K562 (cell line): ENCODE results near the gene GAL. TPM values are rescaled to one million over a fixed set of nuclear protein-coding genes. Genes with fewer than 3 reads are reported as not detected.

Experiments
- ATAC-seq: fragments of 200-7000 bp; cut with Tn5 transposase; 3 replicates; pipeline ENCODE4 v1.9.1; 2020; ENCODE audit warnings: moderate library complexity
- BruUV-seq: library from RNA; stranded (reverse); fragments of 400-500 nt; replicated peaks from 2 replicates; lab custom pipeline; 2021; lab: Mats Ljungman, UMichigan
- CTCF ChIA-PET: fragments of 300-600 bp; formaldehyde crosslinking; extraction: SDS; loops from one replicate; lab custom pipeline; 2021; ENCODE audit warnings: low intra/inter-chr PET ratio; lab: Yijun Ruan, JAX
- POLR2A ChIA-PET: fragments of 300-600, 350-650 bp; sonication (Branson Sonifier 250); formaldehyde crosslinking; extraction: SDS; loops from one replicate; lab custom pipeline; 2021; ENCODE audit warnings: antibody characterized with exemption, inconsistent platforms; lab: Yijun Ruan, JAX
- DNase-seq, 4 experiments: peaks; one replicate each; pipeline versions ENCODE4 v3.0.0 to v3.0.0-alpha.2; 2011 to 2018; ENCODE audit warnings: low spot score in 3 of 4, mixed read lengths in 3 of 4; ENCODE audit errors: extremely low read depth in 1 of 4
- FAIRE-seq: peaks from 2 replicates; lab custom pipeline; 2011; peaks lifted over from hg19 to GRCh38; lab: Jason Lieb, UNC
- H2AFZ ChIP-seq: 2 replicates; pipeline ENCODE4 v1.6.0; 2011; ENCODE audit warnings: low read depth, low read length, control low read depth, inconsistent platforms
- H3K27ac ChIP-seq: fragments of 200-600 bp; 3 replicates; pipeline ENCODE4 v1.8.0; 2011; ENCODE audit warnings: low read depth, mild to moderate bottlenecking, control low read depth, inconsistent platforms, low read length, moderate library complexity, mixed read lengths; ENCODE audit errors: extremely low read depth
- H3K27me3 ChIP-seq, 2 experiments: fragments of 300-600 bp in 1 of 2; 2 replicates in 1 of 2; 3 replicates in 1 of 2; pipeline versions ENCODE4 v1.6.0 to v1.8.0; 2011; ENCODE audit warnings: inconsistent platforms in 2 of 2, low read length in 2 of 2, mild to moderate bottlenecking in 1 of 2, mixed read lengths in 1 of 2, moderate library complexity in 1 of 2; ENCODE audit not compliant: control insufficient read depth in 2 of 2, insufficient read depth in 2 of 2
- H3K36me3 ChIP-seq: fragments of 300-600 bp; 3 replicates; pipeline ENCODE4 v1.8.0; 2011; ENCODE audit warnings: mild to moderate bottlenecking, low read length, inconsistent platforms; ENCODE audit not compliant: control insufficient read depth, insufficient read depth
- H3K4me1 ChIP-seq, 2 experiments: fragments of 200-600 bp in 1 of 2; replicated peaks in 1 of 2; 2 replicates in 1 of 2; 3 replicates in 1 of 2; pipeline versions ENCODE4 v1.5.1 to v1.8.0; 2011; ENCODE audit warnings: inconsistent platforms in 2 of 2, low read length in 2 of 2, mild to moderate bottlenecking in 1 of 2, mixed read lengths in 1 of 2, moderate library complexity in 1 of 2; ENCODE audit not compliant: control insufficient read depth in 2 of 2, insufficient read depth in 2 of 2
- H3K4me2 ChIP-seq: 2 replicates; pipeline ENCODE4 v1.6.1; 2011; ENCODE audit warnings: low read length, control low read depth, inconsistent platforms, mixed read lengths; ENCODE audit not compliant: insufficient read depth
- H3K4me3 ChIP-seq: fragments of 200-600 bp; sonication (generic), shearing (Covaris generic); 2 replicates; pipeline ENCODE4 v1.5.1; 2016; ENCODE audit warnings: control low read depth, inconsistent platforms
- H3K79me2 ChIP-seq: fragments of 200-600 bp; 3 replicates; pipeline ENCODE4 v1.8.0; 2011; ENCODE audit warnings: low read length, inconsistent platforms; ENCODE audit not compliant: control insufficient read depth, insufficient read depth
- H3K9ac ChIP-seq, 2 experiments: 2 replicates each; pipeline versions ENCODE4 v1.6.0 to v1.6.1; 2011; ENCODE audit warnings: low read depth in 2 of 2, low read length in 2 of 2, control low read depth in 1 of 2, inconsistent platforms in 1 of 2, mild to moderate bottlenecking in 1 of 2, mixed read lengths in 1 of 2; ENCODE audit not compliant: insufficient read depth in 1 of 2
- H3K9me1 ChIP-seq: one replicate; pipeline ENCODE4 v1.6.0; 2011; ENCODE audit warnings: inconsistent platforms, mild to moderate bottlenecking, low read length, moderate library complexity; ENCODE audit not compliant: control insufficient read depth, insufficient read depth
- H3K9me3 ChIP-seq: replicated peaks from 2 replicates; pipeline ENCODE4 v1.5.1; 2011; ENCODE audit warnings: low read depth, low read length, inconsistent platforms; ENCODE audit not compliant: control insufficient read depth, insufficient read depth
- H4K20me1 ChIP-seq: replicated peaks from 2 replicates; pipeline ENCODE4 v1.6.1; 2011; ENCODE audit warnings: low read length, inconsistent platforms, mixed read lengths; ENCODE audit not compliant: control insufficient read depth, insufficient read depth
- CEBPB ChIP-seq: fragments of 450-650 bp; IDR thresholded peaks from 2 replicates; pipeline ENCODE4 v1.6.1; 2016; ENCODE audit warnings: missing genetic modification characterization, missing compliant biosample characterization
- CEBPG ChIP-seq, 3 experiments: fragments of 200-800 bp in 1 of 3; sonication (Bioruptor generic) in 1 of 3; sonication (generic) in 1 of 3; formaldehyde crosslinking in 1 of 3; IDR thresholded peaks in 2 of 3; conservative IDR thresholded peaks in 1 of 3; 2 replicates each; pipeline versions ENCODE4 v1.6.1 to v1.8.0; 2016 to 2022; ENCODE audit warnings: missing compliant biosample characterization in 2 of 3, missing genetic modification characterization in 2 of 3, mild to moderate bottlenecking in 1 of 3, missing genetic modification reagents in 1 of 3
- ILF3 ChIP-seq: fragments of 450-650 bp; IDR thresholded peaks from 2 replicates; pipeline ENCODE4 v1.6.1; 2018; ENCODE audit warnings: antibody characterized with exemption, mild to moderate bottlenecking, moderate library complexity, borderline replicate concordance
- IRF9 ChIP-seq: fragments of 450-650 bp; IDR thresholded peaks from 2 replicates; pipeline ENCODE4 v1.6.1; 2016; ENCODE audit warnings: missing biosample characterization, missing genetic modification characterization
- SMAD3 ChIP-seq: fragments of 450-650 bp; formaldehyde crosslinking; conservative IDR thresholded peaks from 2 replicates; pipeline ENCODE4 v1.4.0; 2020; ENCODE audit warnings: mild to moderate bottlenecking
- whole genome bisulfite sequencing: fragments of 100-300 bp; shearing (Covaris generic); methylation state at CpG from one replicate; pipeline ENCODE4 v1.1.6; 2016; ENCODE audit warnings: low coverage, mixed read lengths; ENCODE audit not compliant: insufficient coverage; ENCODE audit errors: missing lambda C conversion rate; 5-methylcytosine and 5-hydroxymethylcytosine counted together
- in situ Hi-C: fragments of 300-500 bp; cut with MboI; formaldehyde crosslinking; loops from 4 replicates; pipeline ENCODE4 v1.15.0; 2018; ENCODE audit warnings: inconsistent platforms, mixed read lengths
- intact Hi-C: fragments of 100-400 bp; cut with micrococcal nuclease; formaldehyde crosslinking; loops from 2 replicates; pipeline ENCODE4 v1.14.2; 2022
- polyA plus RNA-seq, 8 experiments: library from polyadenylated mRNA; depleted of rRNA in 4 of 8; stranded (reverse) in 5 of 8; unstranded in 3 of 8; fragments of >200 nt; fragmentation: Nextera tagmentation in 2 of 8; fragmentation: Illumina TruSeq in 1 of 8; extraction: Ambion mirVana in 2 of 8; extraction: Trizol in 1 of 8; gene quantifications; 2 replicates each; pipeline versions ENCODE4 v1.2.1 to v1.2.3, GENCODE V29; 2011 to 2014; ENCODE audit warnings: inconsistent platforms in 1 of 8, missing spikeins in 1 of 8
- total RNA-seq, 7 experiments: library from RNA; depleted of rRNA in 6 of 7; stranded (reverse); fragments of >200 nt in 6 of 7; fragmentation: Illumina TruSeq in 2 of 7; extraction: Trizol in 2 of 7; gene quantifications; 2 replicates each; pipeline versions ENCODE4 v1.2.1 to v1.2.3, GENCODE V29; 2011 to 2021; ENCODE audit warnings: low replicate concordance in 1 of 7

Gene GAL
- total and polyA plus RNA-seq, 9 of the 15 experiments (the other 6 are each of a cell fraction or from before 2014, with no cell fraction given): 10.6 to 119 (median 36.3) TPM

GRCh38 chr11:68722143-68722542 lies 37.8 kb downstream of the GAL start:
- in situ Hi-C loops (no loop called here), intact Hi-C loops (no loop called here)
- H3K9me1 ChIP-seq: no peaks in the 10 kb centered on the region
- FAIRE-seq (no peak), DNase-seq (no peak), ATAC-seq (no peak)
- POLR2A ChIA-PET: no interaction called here
- TF ChIP-seq CEBPB (tag) (peak; percentile 94), IRF9 (tag) (peak; percentile 49; the same call in 1 of the 2 replicates), ILF3 (no peak), CEBPG (CRISPR knock-in tag; IDR thresholded peaks at IDR 0.05) (peak; percentile 24; the same call in 1 of the 2 replicates), CEBPG (tag; conservative IDR thresholded peaks at IDR 0.05 in 1 of 2, IDR thresholded peaks at IDR 0.05 in 1 of 2) (peak; percentile 63 to 98), SMAD3 (no peak)
- no peaks in the 10 kb centered on the region for H3K9me3 ChIP-seq
- WGBS: 93% methylated on average over 1 of the region's 1 CpG
- no peak overlapping the region for H3K27ac ChIP-seq
- no TSS peak for BruUV-seq
- H4K20me1 ChIP-seq: no peaks in the 10 kb centered on the region
- no peaks in the 10 kb centered on the region for H3K79me2 ChIP-seq
- H3K9ac ChIP-seq: no peak overlapping the region
- no peak overlapping the region for H2AFZ ChIP-seq
- H3K27me3 ChIP-seq: peaks cover 2 to 13% of the 10 kb centered on the region in 2 experiments; a peak in 2 of 5 replicates
- no peaks in the 10 kb centered on the region for H3K4me1 ChIP-seq
- no peaks in the 10 kb centered on the region for H3K36me3 ChIP-seq
- no peak overlapping the region for H3K4me3 ChIP-seq
- CTCF ChIA-PET: no interaction called here
- no peak overlapping the region for H3K4me2 ChIP-seq
